Loucy (cell line): ENCODE results near the gene PLEKHG4B.

Experiments used
- CTCF ChIP-seq: fragments of 200-600 bp; sonication (generic); conservative IDR thresholded peaks from 2 replicates; pipeline ENCODE4 v1.5.1; 2014; ENCODE audit warnings: mild to moderate bottlenecking, antibody characterized with exemption, low read length
- EZH2phosphoT487 ChIP-seq: fragments of 200-600 bp; IDR thresholded peaks from 2 replicates; pipeline ENCODE4 v1.6.1; 2018; ENCODE audit warnings: antibody characterized with exemption, mild to moderate bottlenecking, moderate library complexity, borderline replicate concordance

- TF ChIP-seq CTCF (no peak), EZH2phosphoT487 (no peak)
Observed at GRCh38 chr5:107526-107925, 15.6 kb downstream of the PLEKHG4B start.
